Spleen (tissue), 11 donors: ENCODE data around the gene TMEM91. TPM values are rescaled to one million over a fixed set of nuclear protein-coding genes. Genes with fewer than 3 reads are reported as not detected.

Source experiments
- DNase-seq: peaks from one replicate; pipeline ENCODE4 v3.0.0-alpha.2; 2020
- H3K27ac ChIP-seq, 8 donors: fragments of 200-600 bp; sonication (generic) in 7 of 8; 1 replicate in 4 of 8; 2 replicates in 4 of 8; pipeline versions ENCODE4 v1.5.0 to v1.8.0; 2016 to 2021; ENCODE audit warnings: inconsistent platforms in 4 of 8, mild to moderate bottlenecking in 4 of 8, moderate library complexity in 1 of 8
- H3K27me3 ChIP-seq, 7 donors: fragments of 200-600 bp; sonication (generic) in 6 of 7; replicated peaks in 1 of 7; 1 replicate in 4 of 7; 2 replicates in 3 of 7; pipeline versions ENCODE4 v1.5.0 to v1.8.0; 2016 to 2021; ENCODE audit warnings: inconsistent platforms in 3 of 7, mild to moderate bottlenecking in 1 of 7
- H3K36me3 ChIP-seq, 6 donors: fragments of 200-600 bp; sonication (generic) in 5 of 6; 1 replicate in 4 of 6; 2 replicates in 2 of 6; pipeline versions ENCODE4 v1.5.0 to v1.8.0; 2016 to 2021; ENCODE audit warnings: inconsistent platforms in 2 of 6
- H3K4me1 ChIP-seq, 6 donors: fragments of 200-600 bp; sonication (generic) in 5 of 6; 1 replicate in 3 of 6; 2 replicates in 3 of 6; pipeline versions ENCODE4 v1.5.0 to v1.8.0; 2016 to 2021; ENCODE audit warnings: inconsistent platforms in 3 of 6
- H3K4me3 ChIP-seq, 8 donors: fragments of 200-600 bp; sonication (generic) in 7 of 8; 1 replicate in 4 of 8; 2 replicates in 4 of 8; pipeline versions ENCODE4 v1.5.0 to v1.8.0; 2016 to 2021; ENCODE audit warnings: inconsistent platforms in 4 of 8, mild to moderate bottlenecking in 4 of 8, moderate library complexity in 2 of 8
- H3K9me3 ChIP-seq, 8 donors: fragments of 200-600 bp; sonication (generic) in 7 of 8; 1 replicate in 4 of 8; 2 replicates in 4 of 8; pipeline versions ENCODE4 v1.5.0 to v1.8.0; 2016 to 2021; ENCODE audit warnings: inconsistent platforms in 4 of 8
- CTCF ChIP-seq, 11 experiments: fragments of 200-600 bp in 7 of 11; fragments of 450-650 bp in 4 of 11; sonication (generic) in 4 of 11; IDR thresholded peaks in 8 of 11; conservative IDR thresholded peaks in 3 of 11; 1 replicate in 7 of 11; 2 replicates in 4 of 11; pipeline versions ENCODE4 v1.4.0 to v1.8.0; 2016 to 2021; ENCODE audit warnings: antibody characterized with exemption in 11 of 11, inconsistent platforms in 4 of 11, mild to moderate bottlenecking in 1 of 11
- POLR2A ChIP-seq, 3 donors: fragments of 450-650 bp; IDR thresholded peaks; one replicate each; pipeline ENCODE4 v1.5.1; 2017; ENCODE audit warnings: antibody characterized with exemption in 3 of 3, mild to moderate bottlenecking in 1 of 3
- POLR2AphosphoS5 ChIP-seq, 3 donors: sonication (generic); formaldehyde crosslinking; IDR thresholded peaks; one replicate each; pipeline ENCODE4 v1.5.1; 2017; ENCODE audit warnings: antibody characterized with exemption in 3 of 3
- WGBS, 5 donors: extraction: QIAGEN DNeasy Blood & Tissue Kit in 3 of 5; methylation state at CpG; one replicate each; pipeline versions ENCODE4 v1.1.5 to v1.1.7; 2013 to 2018; 5-methylcytosine and 5-hydroxymethylcytosine counted together
- intact Hi-C: fragments of 100-400 bp; cut with DNase I; formaldehyde crosslinking; loops from one replicate; pipeline ENCODE4 v1.15.0; 2023; ENCODE audit warnings: low total_unique reads
- polyA plus RNA-seq, 3 donors: library from polyadenylated mRNA; stranded (reverse); fragments of 200-250 nt; gene quantifications; one replicate each; pipeline ENCODE4 v1.2.1, GENCODE V29; 2013
- total RNA-seq, 7 donors: library from RNA; depleted of rRNA in 3 of 7; stranded (reverse); fragments of >200 nt in 3 of 7; fragmentation: NEBNext Ultra II Directional in 4 of 7; extraction: Animal tissue kit (Norgen Biotek cat#: 25700) in 4 of 7; gene quantifications; one replicate each; pipeline versions ENCODE4 v1.1.0 to v1.2.1, GENCODE V29; 2016 to 2021
- donor health status: healthy with polysubstance abuse.
- donor health status: DM: no; HTN: no; CAD: no; lungs with moderate emphysema.
- donor health status: DM: no; HTN: no; CAD: no.
- donor health status: Bipolar disorder and iron deficiency.
- donor health status: healthy.
- donor health status: DM: no; HTN: no; CAD: no.
- donor health status: DM: yes; HTN: yes; CAD: no.

The TMEM91 gene
- total and polyA plus RNA-seq, 10 donors, result 13.4 to 62.0 (median 26.0) TPM

DNA sequence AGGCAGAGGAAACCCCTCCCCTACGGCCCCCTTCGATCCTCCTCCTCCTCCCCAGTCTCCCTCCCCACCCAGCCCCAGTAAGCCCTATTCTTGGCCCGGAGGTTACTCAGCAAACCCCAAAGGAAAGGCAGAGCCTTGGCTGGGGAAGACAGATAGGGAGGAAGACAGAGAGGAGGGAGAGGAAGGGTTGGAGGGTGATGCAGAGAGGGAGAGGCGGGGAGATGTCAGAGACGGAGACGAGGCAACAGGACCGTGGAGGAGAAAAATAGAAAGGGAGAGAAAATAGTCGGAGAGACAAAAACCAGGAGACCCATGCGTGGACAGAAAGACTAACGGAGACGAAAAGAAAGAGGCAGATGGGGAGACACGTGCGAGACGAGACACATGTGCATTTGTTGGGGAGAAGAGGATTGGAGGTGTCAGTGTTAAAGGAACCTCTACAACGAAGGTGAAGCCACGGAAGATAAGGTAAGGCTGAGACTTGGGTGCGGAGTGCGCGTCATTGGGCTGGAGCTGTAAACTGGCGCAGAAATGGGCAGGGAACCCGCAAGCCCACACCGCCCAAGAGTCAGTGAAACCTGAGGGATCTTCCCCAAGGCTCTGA lies 25.5 kb upstream of the TMEM91 start:
- H3K27me3 ChIP-seq, result no peaks in the 10 kb centered on the region
- DNase-seq, result no peak
- TF ChIP-seq POLR2A (IDR thresholded peaks at IDR 0.05) (no peak), CTCF (IDR thresholded peaks at IDR 0.05 in 8 of 11, conservative IDR thresholded peaks at IDR 0.05 in 3 of 11) (no peak), POLR2AphosphoS5 (IDR thresholded peaks at IDR 0.05) (no peak)
- WGBS, 5 donors, result 2 to 3% (median 2%) methylated on average over 22 of the region's 22 CpGs
- H3K4me3 ChIP-seq, result peak overlapping the region; percentile 76 to 100 (median 98)
- peak overlapping the region; percentile 70 to 98 (median 95) for H3K27ac ChIP-seq
- H3K9me3 ChIP-seq, result no peaks in the 10 kb centered on the region
- peaks cover 0 to 34% (median 24%) of the 10 kb centered on the region in 6 donors for H3K36me3 ChIP-seq
- intact Hi-C loops, result no loop called here
- peaks cover 35 to 88% (median 60%) of the 10 kb centered on the region in 6 donors for H3K4me1 ChIP-seq

DNA sequence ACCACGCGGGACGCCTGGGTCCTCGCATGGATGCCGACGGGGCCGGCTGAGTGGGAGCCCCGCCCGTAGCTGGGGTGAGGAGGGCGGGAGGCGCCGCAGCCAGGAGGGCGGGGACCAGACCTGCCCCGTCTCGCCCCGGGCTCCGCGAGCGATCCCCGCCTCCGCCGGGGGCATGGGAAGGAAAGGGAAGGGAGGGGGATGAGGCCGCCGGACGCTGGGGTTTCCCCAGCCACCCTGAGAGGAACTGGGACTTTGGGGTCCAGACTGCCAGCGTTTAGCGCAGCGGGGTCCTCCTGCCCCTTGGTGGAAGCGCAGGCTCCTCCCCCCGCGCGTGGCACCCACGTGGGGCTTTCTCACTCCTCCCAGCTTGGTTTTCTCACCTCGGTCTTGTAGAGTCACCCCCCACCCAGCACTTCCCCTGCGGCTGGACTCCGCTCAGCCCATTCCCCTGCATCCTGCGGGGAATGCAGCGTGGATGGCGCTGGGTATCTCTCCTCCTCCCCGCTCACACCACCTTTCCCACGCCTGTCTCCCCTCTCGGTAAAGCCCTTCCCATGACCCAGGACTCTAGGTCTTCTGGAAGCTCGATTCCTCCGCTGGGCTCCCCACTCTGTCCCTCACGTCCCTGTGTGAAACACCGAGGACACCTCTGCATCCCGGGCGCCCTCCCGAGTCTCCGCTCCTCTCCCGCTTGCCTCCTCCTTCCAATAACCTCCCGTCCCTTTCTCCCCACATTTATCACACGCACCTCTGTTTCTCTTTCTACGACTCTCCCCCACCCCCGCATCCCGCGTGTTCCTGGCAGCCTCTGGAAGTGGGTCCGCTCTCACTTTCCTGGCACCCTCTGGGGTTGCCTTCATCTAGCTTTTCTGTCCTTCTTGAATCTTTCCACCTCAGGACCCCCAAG lies 24.7 kb upstream of the TMEM91 start:
- H3K4me3 ChIP-seq, result peak overlapping the region; percentile 76 to 100 (median 98)
- peak; percentile 83 to 87 (median 86) for TF ChIP-seq POLR2AphosphoS5 (IDR thresholded peaks at IDR 0.05)
- no peak for TF ChIP-seq POLR2A (IDR thresholded peaks at IDR 0.05)
- TF ChIP-seq CTCF (IDR thresholded peaks at IDR 0.05 in 8 of 11, conservative IDR thresholded peaks at IDR 0.05 in 3 of 11), result no peak
- H3K4me1 ChIP-seq, result peaks cover 37 to 88% (median 66%) of the 10 kb centered on the region in 6 donors
- no peaks in the 10 kb centered on the region for H3K27me3 ChIP-seq
- intact Hi-C loops, result no loop called here
- WGBS, 5 donors, result 0 to 1% (median 0%) methylated on average over 37 to 58 of the region's 58 CpGs
- H3K27ac ChIP-seq, result peak overlapping the region; percentile 70 to 98 (median 95)
- no peaks in the 10 kb centered on the region for H3K9me3 ChIP-seq
- peak; percentile 97 for DNase-seq
- H3K36me3 ChIP-seq, result peaks cover 0 to 27% (median 17%) of the 10 kb centered on the region in 6 donors

DNA sequence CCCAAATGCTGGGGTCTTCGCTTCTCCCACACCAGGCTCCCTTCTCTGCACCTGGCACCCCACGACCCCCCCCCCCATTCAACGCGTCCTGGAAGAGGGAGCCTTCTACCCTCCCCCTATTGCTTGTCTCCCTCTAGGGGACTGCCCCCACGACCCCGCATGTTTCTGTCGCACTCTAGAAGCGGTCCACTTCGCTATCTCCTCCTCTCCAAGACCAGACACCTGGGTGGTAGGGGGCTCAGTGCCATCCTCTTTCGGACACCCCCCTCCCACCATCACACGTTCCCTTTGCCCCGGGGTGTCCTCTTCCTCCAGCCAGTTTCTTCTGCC lies 24.1 kb upstream of the TMEM91 start:
- H3K36me3 ChIP-seq, result peaks cover 0 to 20% (median 11%) of the 10 kb centered on the region in 6 donors
- no peaks in the 10 kb centered on the region for H3K9me3 ChIP-seq
- H3K4me3 ChIP-seq, result peak overlapping the region; percentile 76 to 100 (median 98)
- no peak for DNase-seq
- peak overlapping the region; percentile 90 to 98 (median 95) for H3K27ac ChIP-seq
- no peak for TF ChIP-seq POLR2A (IDR thresholded peaks at IDR 0.05)
- TF ChIP-seq POLR2AphosphoS5 (IDR thresholded peaks at IDR 0.05), result no peak
- no peak for TF ChIP-seq CTCF (IDR thresholded peaks at IDR 0.05 in 8 of 11, conservative IDR thresholded peaks at IDR 0.05 in 3 of 11)
- WGBS, 5 donors, result 0 to 3% (median 1%) methylated on average over 11 to 12 of the region's 12 CpGs
- intact Hi-C loops, result no loop called here
- peaks cover 37 to 88% (median 71%) of the 10 kb centered on the region in 6 donors for H3K4me1 ChIP-seq
- no peaks in the 10 kb centered on the region for H3K27me3 ChIP-seq
